ENCODE results near the gene NXPH1. TPM values are rescaled to one million over a fixed set of nuclear protein-coding genes. Genes with fewer than 3 reads are reported as not detected.

NXPH1 gene
- total RNA-seq, 5 donors from 2014 or later (not counting 1 experiment from before 2014, with no cell fraction given), result not detected

- DNase-seq (no peak), ATAC-seq (replicated peaks in 1 of 4) (no peak)
- H3K9me3 Mint-ChIP-seq, result peaks cover 0 to 4% (median 3%) of the 10 kb centered on the region in 3 donors
- no peak overlapping the region for H3K27ac ChIP-seq (ENCODE audit: low read length)
- WGBS (ENCODE audit: insufficient coverage), result no CpG with 5 or more reads among the region's 2 CpGs
- H3K27me3 Mint-ChIP-seq, result no peaks in the 10 kb centered on the region
- POLR2A ChIA-PET, result no interaction called here
- H3K36me3 Mint-ChIP-seq, result no peaks in the 10 kb centered on the region
- CTCF ChIA-PET, result no interaction called here
- no peaks in the 10 kb centered on the region for H3K4me1 ChIP-seq (ENCODE audit: control insufficient read depth in 1 of 2, extremely low read depth in 1 of 2, insufficient read depth in 2 of 2, low read length in 2 of 2)
- H3K4me3 Mint-ChIP-seq, result no peak overlapping the region
- no peak overlapping the region for H3K4me3 ChIP-seq (ENCODE audit: control insufficient read depth in 1 of 2, extremely low read depth in 1 of 2, low read length in 1 of 2)
- H3K27ac Mint-ChIP-seq, result no peak overlapping the region
- no peaks in the 10 kb centered on the region for H3K36me3 ChIP-seq (ENCODE audit: control insufficient read depth in 2 of 2, extremely low read depth in 1 of 2, insufficient read depth in 1 of 2, low read length in 1 of 2)
- no peaks in the 10 kb centered on the region for H3K9me3 ChIP-seq
- no peaks in the 10 kb centered on the region for H3K4me1 Mint-ChIP-seq
- no peaks in the 10 kb centered on the region for H3K27me3 ChIP-seq (replicated peaks in 1 of 2; ENCODE audit: control insufficient read depth in 2 of 2, extremely low read depth in 1 of 2, insufficient read depth in 2 of 2, low read length in 1 of 2)
These were observed 132.6 kb downstream of the NXPH1 start for GRCh38 chr7:8566016-8566415.

DNA sequence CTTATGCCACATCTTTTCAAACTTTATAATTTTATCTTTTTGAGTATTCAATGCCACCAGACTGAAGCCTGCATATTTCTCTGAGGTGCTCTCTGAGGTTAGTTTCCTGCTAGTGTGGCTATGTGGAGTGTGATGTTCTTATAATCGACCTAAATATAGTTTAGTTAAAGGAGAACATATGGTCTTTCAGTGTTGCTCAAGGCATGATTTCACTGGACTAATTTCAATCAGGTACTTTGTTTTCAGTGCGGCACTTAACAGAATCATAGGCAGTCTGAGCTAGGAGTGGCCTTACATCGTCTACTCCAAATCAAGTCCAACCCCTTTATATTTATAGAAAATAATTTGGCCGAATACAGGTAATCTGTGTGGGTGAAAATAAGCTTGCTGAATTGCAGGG is 134.2 kb downstream of the NXPH1 start:
- Mint-ChIP-seq H3K27ac (no peak overlapping the region), H3K4me3 (no peak overlapping the region), H3K9me3 (peaks cover 0 to 4% (median 3%) of the 10 kb centered on the region in 3 donors), H3K27me3 (no peaks in the 10 kb centered on the region), H3K36me3 (no peaks in the 10 kb centered on the region), H3K4me1 (no peaks in the 10 kb centered on the region)
- CTCF ChIA-PET, result no interaction called here
- H3K4me3 ChIP-seq (ENCODE audit: control insufficient read depth in 1 of 2, extremely low read depth in 1 of 2, low read length in 1 of 2), result no peak overlapping the region
- H3K27ac ChIP-seq (ENCODE audit: low read length), result no peak overlapping the region
- no peaks in the 10 kb centered on the region for H3K36me3 ChIP-seq (ENCODE audit: control insufficient read depth in 2 of 2, extremely low read depth in 1 of 2, insufficient read depth in 1 of 2, low read length in 1 of 2)
- no peaks in the 10 kb centered on the region for H3K4me1 ChIP-seq (ENCODE audit: control insufficient read depth in 1 of 2, extremely low read depth in 1 of 2, insufficient read depth in 2 of 2, low read length in 2 of 2)
- no CpG with 5 or more reads among the region's 4 CpGs for WGBS (ENCODE audit: insufficient coverage)
- no peaks in the 10 kb centered on the region for H3K9me3 ChIP-seq
- DNase-seq, result no peak
- no peaks in the 10 kb centered on the region for H3K27me3 ChIP-seq (replicated peaks in 1 of 2; ENCODE audit: control insufficient read depth in 2 of 2, extremely low read depth in 1 of 2, insufficient read depth in 2 of 2, low read length in 1 of 2)
- POLR2A ChIA-PET, result no interaction called here
- no peak for ATAC-seq (replicated peaks in 1 of 4)

- H3K36me3 Mint-ChIP-seq, result no peaks in the 10 kb centered on the region
- CTCF ChIA-PET, result no interaction called here
- DNase-seq, result no peak
- H3K36me3 ChIP-seq (ENCODE audit: control insufficient read depth in 2 of 2, extremely low read depth in 1 of 2, insufficient read depth in 1 of 2, low read length in 1 of 2), result no peaks in the 10 kb centered on the region
- no peaks in the 10 kb centered on the region for H3K4me1 Mint-ChIP-seq
- WGBS (ENCODE audit: insufficient coverage), result 76% methylated on average over 5 of the region's 6 CpGs
- H3K27ac ChIP-seq (ENCODE audit: low read length), result no peak overlapping the region
- H3K9me3 Mint-ChIP-seq, result peaks cover 0 to 10% (median 3%) of the 10 kb centered on the region in 3 donors
- H3K27me3 Mint-ChIP-seq, result no peaks in the 10 kb centered on the region
- no peaks in the 10 kb centered on the region for H3K27me3 ChIP-seq (replicated peaks in 1 of 2; ENCODE audit: control insufficient read depth in 2 of 2, extremely low read depth in 1 of 2, insufficient read depth in 2 of 2, low read length in 1 of 2)
- H3K4me3 Mint-ChIP-seq, result no peak overlapping the region
- H3K9me3 ChIP-seq, result no peaks in the 10 kb centered on the region
- H3K4me3 ChIP-seq (ENCODE audit: control insufficient read depth in 1 of 2, extremely low read depth in 1 of 2, low read length in 1 of 2), result no peak overlapping the region
- ATAC-seq (replicated peaks in 1 of 4), result no peak
- no peaks in the 10 kb centered on the region for H3K4me1 ChIP-seq (ENCODE audit: control insufficient read depth in 1 of 2, extremely low read depth in 1 of 2, insufficient read depth in 2 of 2, low read length in 2 of 2)
- H3K27ac Mint-ChIP-seq, result no peak overlapping the region
- POLR2A ChIA-PET, result no interaction called here
These were observed 146.3 kb downstream of the NXPH1 start for GRCh38 chr7:8579661-8580194.

DNA sequence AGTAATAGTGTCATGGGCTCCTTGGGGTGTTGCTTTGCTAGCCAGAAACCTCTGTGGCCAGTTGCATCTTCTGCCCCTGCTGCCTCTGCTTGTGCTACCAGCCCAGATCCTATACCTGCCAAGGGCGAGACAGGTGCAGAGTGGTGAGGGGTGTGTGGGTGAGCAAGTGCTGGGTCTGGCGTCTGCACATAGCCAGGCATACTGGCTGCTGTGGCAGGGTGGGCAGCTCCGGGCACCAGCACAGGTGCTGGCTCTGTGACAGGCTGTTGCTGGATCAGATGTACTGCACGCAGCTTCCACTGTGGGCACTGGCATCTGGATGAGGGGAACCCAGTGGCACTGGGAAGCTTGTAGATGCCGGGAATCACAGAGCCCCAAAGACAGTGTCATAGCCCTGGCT is 148.4 kb downstream of the NXPH1 start:
- no peaks in the 10 kb centered on the region for H3K4me1 ChIP-seq (ENCODE audit: control insufficient read depth in 1 of 2, extremely low read depth in 1 of 2, insufficient read depth in 2 of 2, low read length in 2 of 2)
- Mint-ChIP-seq H3K36me3 (no peaks in the 10 kb centered on the region), H3K9me3 (peaks cover 0 to 10% (median 3%) of the 10 kb centered on the region in 3 donors), H3K27me3 (no peaks in the 10 kb centered on the region), H3K4me1 (no peaks in the 10 kb centered on the region), H3K27ac (no peak overlapping the region), H3K4me3 (no peak overlapping the region)
- no peaks in the 10 kb centered on the region for H3K9me3 ChIP-seq
- ChIA-PET POLR2A (no interaction called here), CTCF (no interaction called here)
- 89% methylated on average over 4 of the region's 5 CpGs for WGBS (ENCODE audit: insufficient coverage)
- DNase-seq, result no peak
- no peak overlapping the region for H3K4me3 ChIP-seq (ENCODE audit: control insufficient read depth in 1 of 2, extremely low read depth in 1 of 2, low read length in 1 of 2)
- H3K36me3 ChIP-seq (ENCODE audit: control insufficient read depth in 2 of 2, extremely low read depth in 1 of 2, insufficient read depth in 1 of 2, low read length in 1 of 2), result no peaks in the 10 kb centered on the region
- no peak overlapping the region for H3K27ac ChIP-seq (ENCODE audit: low read length)
- no peak for ATAC-seq (replicated peaks in 1 of 4)
- H3K27me3 ChIP-seq (replicated peaks in 1 of 2; ENCODE audit: control insufficient read depth in 2 of 2, extremely low read depth in 1 of 2, insufficient read depth in 2 of 2, low read length in 1 of 2), result no peaks in the 10 kb centered on the region

DNA sequence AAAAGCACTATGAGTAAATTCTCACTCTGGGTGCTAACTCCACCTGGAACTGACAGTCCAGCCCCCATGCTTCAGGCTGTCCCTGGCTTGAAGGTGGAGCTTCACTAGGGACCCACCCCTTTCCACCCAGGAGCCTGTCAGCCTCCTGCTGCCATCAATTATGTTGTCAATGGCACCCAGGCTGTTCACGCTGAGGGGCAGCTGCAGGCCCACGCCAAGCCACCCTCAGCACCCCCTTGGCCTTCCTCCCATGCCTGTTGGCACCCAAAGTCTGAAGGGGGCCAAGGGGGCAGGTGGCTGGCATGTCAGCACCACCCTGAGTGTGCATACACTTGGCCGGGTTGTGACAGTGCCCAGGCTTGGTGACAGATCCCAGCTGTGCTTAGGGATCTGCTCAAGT is 149.3 kb downstream of the NXPH1 start:
- no peak for DNase-seq
- ATAC-seq (replicated peaks in 1 of 4), result no peak
- Mint-ChIP-seq H3K27me3 (peaks cover 0 to 2% of the 10 kb centered on the region in 2 donors), H3K4me1 (no peaks in the 10 kb centered on the region), H3K9me3 (peaks cover under 1 to 10% (median 3%) of the 10 kb centered on the region in 3 donors), H3K36me3 (no peaks in the 10 kb centered on the region), H3K4me3 (no peak overlapping the region), H3K27ac (no peak overlapping the region)
- no peaks in the 10 kb centered on the region for H3K4me1 ChIP-seq (ENCODE audit: control insufficient read depth in 1 of 2, extremely low read depth in 1 of 2, insufficient read depth in 2 of 2, low read length in 2 of 2)
- H3K27ac ChIP-seq (ENCODE audit: low read length), result no peak overlapping the region
- no peak overlapping the region for H3K4me3 ChIP-seq (ENCODE audit: control insufficient read depth in 1 of 2, extremely low read depth in 1 of 2, low read length in 1 of 2)
- no peaks in the 10 kb centered on the region for H3K9me3 ChIP-seq
- H3K27me3 ChIP-seq (replicated peaks in 1 of 2; ENCODE audit: control insufficient read depth in 2 of 2, extremely low read depth in 1 of 2, insufficient read depth in 2 of 2, low read length in 1 of 2), result no peaks in the 10 kb centered on the region
- POLR2A ChIA-PET, result no interaction called here
- no peaks in the 10 kb centered on the region for H3K36me3 ChIP-seq (ENCODE audit: control insufficient read depth in 2 of 2, extremely low read depth in 1 of 2, insufficient read depth in 1 of 2, low read length in 1 of 2)
- CTCF ChIA-PET, result no interaction called here
- WGBS (ENCODE audit: insufficient coverage), result 91% methylated on average over 3 of the region's 3 CpGs

DNA sequence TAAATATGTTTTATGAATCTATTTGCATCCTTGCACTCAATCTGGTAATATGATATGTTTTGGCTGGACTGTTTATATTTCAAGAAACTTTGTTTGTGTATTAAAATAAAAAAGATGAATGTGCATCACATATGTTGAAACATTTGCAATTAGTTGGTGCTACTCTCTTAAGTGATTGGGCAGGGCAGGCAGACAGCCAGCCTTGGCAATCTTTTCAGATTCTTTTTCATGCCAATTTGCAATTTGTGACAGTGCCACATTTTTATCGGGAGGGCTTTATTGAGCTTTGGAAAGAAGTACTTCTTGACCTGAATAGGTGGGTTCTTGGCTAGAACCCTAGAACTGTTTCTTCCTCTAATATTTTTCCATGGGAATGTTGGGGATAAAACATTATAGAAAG is 152.2 kb downstream of the NXPH1 start:
- no peaks in the 10 kb centered on the region for H3K36me3 Mint-ChIP-seq
- peaks cover 0 to 15% (median 9%) of the 10 kb centered on the region in 3 donors for H3K9me3 Mint-ChIP-seq
- H3K27ac Mint-ChIP-seq, result no peak overlapping the region
- WGBS (ENCODE audit: insufficient coverage), result no CpG with 5 or more reads among the region's 1 CpG
- H3K27me3 Mint-ChIP-seq, result peaks cover 0 to 5% of the 10 kb centered on the region in 2 donors
- POLR2A ChIA-PET, result interaction anchor here in 1 of 2 donors (0.5 kb wide), 1 partner anchor 36 kb away, joined by 3 read pairs; no protein-coding TSS in a partner anchor
- DNase-seq, result no peak
- CTCF ChIA-PET, result no interaction called here
- no peaks in the 10 kb centered on the region for H3K27me3 ChIP-seq (replicated peaks in 1 of 2; ENCODE audit: control insufficient read depth in 2 of 2, extremely low read depth in 1 of 2, insufficient read depth in 2 of 2, low read length in 1 of 2)
- H3K4me3 Mint-ChIP-seq, result no peak overlapping the region
- no peak overlapping the region for H3K27ac ChIP-seq (ENCODE audit: low read length)
- no peaks in the 10 kb centered on the region for H3K36me3 ChIP-seq (ENCODE audit: control insufficient read depth in 2 of 2, extremely low read depth in 1 of 2, insufficient read depth in 1 of 2, low read length in 1 of 2)
- ATAC-seq (replicated peaks in 1 of 4), result no peak
- no peak overlapping the region for H3K4me3 ChIP-seq (ENCODE audit: control insufficient read depth in 1 of 2, extremely low read depth in 1 of 2, low read length in 1 of 2)
- H3K4me1 ChIP-seq (ENCODE audit: control insufficient read depth in 1 of 2, extremely low read depth in 1 of 2, insufficient read depth in 2 of 2, low read length in 2 of 2), result no peaks in the 10 kb centered on the region
- no peaks in the 10 kb centered on the region for H3K9me3 ChIP-seq
- no peaks in the 10 kb centered on the region for H3K4me1 Mint-ChIP-seq

- H3K27ac Mint-ChIP-seq, result no peak overlapping the region
- H3K27me3 ChIP-seq (replicated peaks in 1 of 2; ENCODE audit: control insufficient read depth in 2 of 2, extremely low read depth in 1 of 2, insufficient read depth in 2 of 2, low read length in 1 of 2), result no peaks in the 10 kb centered on the region
- no peaks in the 10 kb centered on the region for H3K4me1 ChIP-seq (ENCODE audit: control insufficient read depth in 1 of 2, extremely low read depth in 1 of 2, insufficient read depth in 2 of 2, low read length in 2 of 2)
- H3K4me3 ChIP-seq (ENCODE audit: control insufficient read depth in 1 of 2, extremely low read depth in 1 of 2, low read length in 1 of 2), result no peak overlapping the region
- DNase-seq, result no peak
- H3K27me3 Mint-ChIP-seq, result peaks cover 0 to 5% of the 10 kb centered on the region in 2 donors
- peaks cover 0 to 16% (median 9%) of the 10 kb centered on the region in 3 donors for H3K9me3 Mint-ChIP-seq
- H3K36me3 ChIP-seq (ENCODE audit: control insufficient read depth in 2 of 2, extremely low read depth in 1 of 2, insufficient read depth in 1 of 2, low read length in 1 of 2), result no peaks in the 10 kb centered on the region
- H3K36me3 Mint-ChIP-seq, result no peaks in the 10 kb centered on the region
- no peaks in the 10 kb centered on the region for H3K4me1 Mint-ChIP-seq
- WGBS (ENCODE audit: insufficient coverage), result no CpG with 5 or more reads among the region's 4 CpGs
- H3K4me3 Mint-ChIP-seq, result no peak overlapping the region
- ChIA-PET POLR2A (no interaction called here), CTCF (interaction anchor here in 1 of 2 donors (0.7 kb wide), 1 partner anchor 15 kb away, joined by 5 read pairs; no protein-coding TSS in a partner anchor)
- no peak overlapping the region for H3K27ac ChIP-seq (ENCODE audit: low read length)
- H3K9me3 ChIP-seq, result no peaks in the 10 kb centered on the region
- ATAC-seq (replicated peaks in 1 of 4), result no peak
These were observed 156.8 kb downstream of the NXPH1 start for GRCh38 chr7:8590225-8590624.

All from T-cell (primary cell).